Measurements from ENCODE around the gene KRT9.

Gene KRT9

DNA sequence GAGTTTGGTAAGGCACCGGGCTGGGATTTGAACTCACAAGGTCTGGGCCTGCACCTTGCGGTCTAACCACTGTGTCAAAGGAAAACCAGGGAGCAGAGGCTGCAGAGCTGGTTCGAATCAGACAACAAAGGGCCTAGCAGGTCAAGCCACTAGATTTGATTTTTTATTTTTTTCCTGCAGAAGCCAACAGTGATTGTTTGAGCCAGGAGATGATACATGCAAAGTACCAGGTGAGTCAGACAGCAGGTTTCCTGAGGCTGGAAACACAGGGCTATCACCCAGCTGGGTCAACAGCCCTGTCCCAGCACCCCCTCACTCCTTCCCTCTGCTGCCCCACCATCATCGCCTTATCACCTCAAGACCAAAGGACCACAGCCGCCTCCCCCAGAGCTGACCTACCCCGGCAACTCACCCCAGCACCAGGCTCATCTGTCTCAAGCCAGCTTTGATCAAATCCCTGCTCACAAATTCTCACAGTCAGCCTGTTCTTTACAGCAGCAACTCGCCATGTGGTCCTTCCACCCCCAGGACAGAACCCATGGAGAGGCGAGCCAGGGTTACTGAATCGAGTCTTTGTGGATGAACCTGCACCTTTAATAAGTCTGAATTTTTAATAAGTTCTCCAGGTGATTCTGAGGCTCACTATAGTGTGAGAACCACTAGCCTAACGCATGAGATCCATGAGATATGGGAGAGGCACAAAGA lies 30.8 kb downstream of the KRT9 start:
- H3K27me3 ChIP-seq (replicated peaks; ENCODE audit: control insufficient read depth, insufficient read depth, low read length) = no peaks in the 10 kb centered on the region
- DNase-seq (ENCODE audit: low read depth) = no peak
- no peak overlapping the region for H3K4me3 ChIP-seq (ENCODE audit: low read length)
- no peaks in the 10 kb centered on the region for H3K9me3 ChIP-seq (ENCODE audit: control insufficient read depth, low read length)
- no peak overlapping the region for H3K9ac ChIP-seq (ENCODE audit: low read length)
- peaks cover 7% of the 10 kb centered on the region for H3K4me1 ChIP-seq (ENCODE audit: control insufficient read depth, insufficient read depth, low read length)
- no peaks in the 10 kb centered on the region for H3K36me3 ChIP-seq (ENCODE audit: control insufficient read depth, insufficient read depth, low read length, severe bottlenecking)

DNA sequence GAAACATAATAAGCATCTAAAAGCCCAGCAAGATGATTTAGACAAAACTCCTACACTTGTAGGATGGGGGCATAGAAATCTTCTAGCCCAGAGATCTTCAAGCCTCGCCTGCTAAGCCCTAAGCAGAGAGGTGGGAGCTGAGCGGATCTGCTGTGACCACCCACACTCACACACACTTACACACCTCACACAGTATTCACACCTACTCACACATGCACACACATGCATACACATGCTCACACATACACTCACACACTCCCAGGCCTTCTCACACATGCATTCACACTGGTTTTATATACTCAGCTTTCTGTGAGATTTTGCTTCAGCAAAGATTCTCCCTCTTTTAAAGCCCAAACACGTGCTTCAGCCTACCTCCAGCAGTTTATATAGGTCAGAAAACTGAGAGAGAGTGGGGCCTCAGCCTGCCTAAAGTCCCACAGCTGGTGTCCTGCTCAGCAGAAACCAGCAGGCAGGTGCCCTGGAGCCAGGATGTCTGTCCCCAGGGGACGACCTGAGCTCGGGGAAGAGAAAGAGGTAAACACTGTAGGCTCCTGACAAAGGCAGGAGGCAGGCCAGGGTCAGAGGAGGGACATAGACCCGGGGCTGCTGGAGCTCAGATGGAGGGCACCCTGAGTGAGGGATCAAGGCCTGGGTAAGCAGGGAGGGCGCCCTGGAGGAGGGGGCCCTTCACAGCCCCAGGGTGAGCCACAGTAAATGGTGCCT lies 31.7 kb downstream of the KRT9 start:
- H3K4me3 ChIP-seq (ENCODE audit: low read length) = no peak overlapping the region
- H3K36me3 ChIP-seq (ENCODE audit: control insufficient read depth, insufficient read depth, low read length, severe bottlenecking) = no peaks in the 10 kb centered on the region
- no peaks in the 10 kb centered on the region for H3K9me3 ChIP-seq (ENCODE audit: control insufficient read depth, low read length)
- no peak for DNase-seq (ENCODE audit: low read depth)
- no peaks in the 10 kb centered on the region for H3K27me3 ChIP-seq (replicated peaks; ENCODE audit: control insufficient read depth, insufficient read depth, low read length)
- no peak overlapping the region for H3K9ac ChIP-seq (ENCODE audit: low read length)
- H3K4me1 ChIP-seq (ENCODE audit: control insufficient read depth, insufficient read depth, low read length) = peaks cover 7% of the 10 kb centered on the region

DNA sequence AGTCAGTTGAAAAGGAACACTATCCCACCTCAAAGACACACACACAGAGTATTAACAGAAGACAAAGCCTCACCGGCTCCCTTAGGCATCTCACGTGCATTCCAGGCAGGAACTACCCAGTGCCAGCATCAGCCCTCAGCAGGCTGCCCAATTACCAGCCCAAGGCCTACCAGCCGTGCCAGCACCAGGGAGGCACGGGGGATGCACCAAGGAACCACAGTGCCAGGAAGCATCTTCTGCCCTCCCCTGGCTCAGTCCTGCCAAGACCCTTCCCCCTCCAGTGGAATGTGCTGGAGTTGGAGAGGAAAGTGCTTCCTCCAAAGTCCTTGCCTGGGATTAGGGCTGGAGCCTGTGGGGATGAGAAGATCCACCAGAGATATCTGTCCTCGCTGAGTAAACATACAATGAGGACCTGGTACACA lies 32.8 kb downstream of the KRT9 start:
- no peak for DNase-seq (ENCODE audit: low read depth)

DNA sequence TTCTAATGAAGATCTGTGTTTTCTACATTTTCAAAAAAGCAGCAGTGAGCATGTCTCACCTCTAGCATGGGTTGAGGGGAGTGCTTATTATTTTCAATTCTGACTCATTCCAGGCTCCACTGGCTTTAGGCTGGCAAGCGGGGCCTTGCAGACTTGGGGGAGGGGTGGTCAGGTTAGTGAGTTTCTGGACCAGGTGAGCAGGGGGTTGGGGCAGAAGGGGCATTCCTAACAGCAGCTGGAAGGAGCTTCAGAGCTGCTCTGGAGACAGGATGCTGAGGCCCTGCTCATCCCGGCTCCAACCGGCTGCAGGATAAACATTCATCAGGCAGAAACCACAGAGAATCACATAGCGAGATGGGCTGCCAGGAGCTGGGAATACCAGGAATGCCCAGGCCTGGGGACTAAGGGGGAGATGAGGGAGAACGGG lies 33.3 kb downstream of the KRT9 start:
- H3K4me1 ChIP-seq (ENCODE audit: control insufficient read depth, insufficient read depth, low read length) = peaks cover 7% of the 10 kb centered on the region
- no peaks in the 10 kb centered on the region for H3K27me3 ChIP-seq (replicated peaks; ENCODE audit: control insufficient read depth, insufficient read depth, low read length)
- no peak for DNase-seq (ENCODE audit: low read depth)
- no peak overlapping the region for H3K4me3 ChIP-seq (ENCODE audit: low read length)
- H3K9me3 ChIP-seq (ENCODE audit: control insufficient read depth, low read length) = no peaks in the 10 kb centered on the region
- no peak overlapping the region for H3K9ac ChIP-seq (ENCODE audit: low read length)
- H3K36me3 ChIP-seq (ENCODE audit: control insufficient read depth, insufficient read depth, low read length, severe bottlenecking) = no peaks in the 10 kb centered on the region

More for the DNA sequence above, 32.8 kb downstream of the KRT9 start:
- Histone ChIP-seq H3K9me3 (ENCODE audit: control insufficient read depth, low read length) (no peaks in the 10 kb centered on the region), H3K36me3 (ENCODE audit: control insufficient read depth, insufficient read depth, low read length, severe bottlenecking) (no peaks in the 10 kb centered on the region), H3K27me3 (replicated peaks; ENCODE audit: control insufficient read depth, insufficient read depth, low read length) (no peaks in the 10 kb centered on the region), H3K4me1 (ENCODE audit: control insufficient read depth, insufficient read depth, low read length) (peaks cover 7% of the 10 kb centered on the region), H3K9ac (ENCODE audit: low read length) (no peak overlapping the region), H3K4me3 (ENCODE audit: low read length) (no peak overlapping the region)

DNA sequence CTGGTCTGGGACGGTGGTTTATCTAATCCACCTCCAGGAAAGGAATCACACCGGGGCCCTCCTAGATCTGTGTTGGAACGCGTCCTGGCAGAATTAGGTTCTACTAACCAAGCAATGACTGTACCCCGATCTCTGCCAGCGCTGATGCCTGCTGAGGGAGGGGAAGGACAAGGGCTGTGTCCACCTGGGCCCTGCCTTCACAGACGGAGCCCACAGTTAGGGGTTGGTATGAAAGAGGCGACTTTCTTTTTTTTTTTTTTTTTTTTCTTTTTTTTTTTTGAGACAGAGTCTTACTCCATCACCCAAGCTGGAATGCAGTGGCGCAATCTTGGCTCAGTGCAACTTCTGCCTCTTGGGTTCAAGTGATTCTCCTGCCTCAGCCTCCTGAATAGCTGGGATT lies 33.9 kb downstream of the KRT9 start:
- no peak overlapping the region for H3K4me3 ChIP-seq (ENCODE audit: low read length)
- peaks cover 7% of the 10 kb centered on the region for H3K4me1 ChIP-seq (ENCODE audit: control insufficient read depth, insufficient read depth, low read length)
- no peak for DNase-seq (ENCODE audit: low read depth)
- H3K9me3 ChIP-seq (ENCODE audit: control insufficient read depth, low read length) = no peaks in the 10 kb centered on the region
- H3K27me3 ChIP-seq (replicated peaks; ENCODE audit: control insufficient read depth, insufficient read depth, low read length) = no peaks in the 10 kb centered on the region
- H3K36me3 ChIP-seq (ENCODE audit: control insufficient read depth, insufficient read depth, low read length, severe bottlenecking) = no peaks in the 10 kb centered on the region
- H3K9ac ChIP-seq (ENCODE audit: low read length) = no peak overlapping the region

DNA sequence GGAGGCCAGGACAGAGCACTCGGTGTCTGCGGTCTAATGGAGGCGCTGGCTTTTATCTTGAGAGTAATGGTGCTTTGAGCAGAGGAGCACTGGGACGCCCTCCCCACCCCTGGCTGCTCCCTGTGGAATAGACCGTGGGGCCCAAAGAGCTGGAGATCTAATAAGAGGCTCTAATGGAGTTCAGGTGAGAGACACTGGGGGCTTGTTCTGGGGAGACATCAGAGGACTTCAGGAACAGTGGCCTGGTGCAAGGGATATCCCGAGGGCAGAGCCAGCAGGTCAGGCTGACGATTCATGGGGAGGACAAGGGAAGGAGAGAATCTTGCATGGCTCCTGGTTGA lies 34.3 kb downstream of the KRT9 start:
- no peak for DNase-seq (ENCODE audit: low read depth)
- Histone ChIP-seq H3K36me3 (ENCODE audit: control insufficient read depth, insufficient read depth, low read length, severe bottlenecking) (no peaks in the 10 kb centered on the region), H3K27me3 (replicated peaks; ENCODE audit: control insufficient read depth, insufficient read depth, low read length) (no peaks in the 10 kb centered on the region), H3K4me1 (ENCODE audit: control insufficient read depth, insufficient read depth, low read length) (peaks cover 7% of the 10 kb centered on the region), H3K4me3 (ENCODE audit: low read length) (no peak overlapping the region), H3K9me3 (ENCODE audit: control insufficient read depth, low read length) (no peaks in the 10 kb centered on the region), H3K9ac (ENCODE audit: low read length) (no peak overlapping the region)

DNA sequence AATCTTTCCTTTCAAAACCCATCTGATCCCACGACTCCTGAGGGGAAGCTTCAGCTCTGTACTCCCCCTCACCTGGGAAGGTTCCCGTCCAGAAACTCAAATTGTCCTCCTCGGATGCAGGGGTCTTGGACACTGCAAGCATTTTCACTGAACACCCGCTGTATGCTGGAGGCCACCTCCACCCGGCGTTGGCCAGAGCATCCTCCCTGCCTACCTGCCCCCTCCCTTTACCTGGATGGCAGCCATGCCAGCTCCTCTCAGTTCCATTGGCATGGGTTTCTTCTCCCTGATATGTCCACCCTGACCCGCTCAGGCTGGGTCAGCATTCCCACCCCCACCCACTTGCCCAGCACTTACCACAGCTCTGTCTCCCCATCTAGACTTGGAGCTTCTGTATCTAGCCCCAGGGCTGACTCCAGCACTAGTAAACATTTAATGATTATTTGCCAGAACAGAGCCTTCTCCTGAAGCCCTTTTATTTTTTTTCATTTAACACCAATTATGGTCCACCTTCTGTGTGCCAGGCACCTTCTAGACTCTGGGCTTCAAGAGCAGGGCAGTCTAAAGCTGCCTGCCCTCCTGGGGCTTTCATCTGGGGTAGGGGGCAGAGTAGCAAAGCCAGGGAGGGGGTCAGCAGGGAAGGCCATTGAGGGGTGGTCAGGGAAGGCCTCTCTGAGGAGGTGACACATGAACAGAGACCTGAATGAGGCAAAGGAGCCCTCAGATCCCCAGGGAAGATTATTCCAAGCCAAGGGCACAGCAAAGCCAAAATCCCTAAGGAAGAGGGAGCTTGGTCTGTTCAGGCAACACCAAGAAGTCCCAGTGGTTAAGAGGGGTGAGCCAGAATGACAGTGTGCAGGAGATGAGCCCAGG lies 34.9 kb downstream of the KRT9 start:
- Histone ChIP-seq H3K36me3 (ENCODE audit: control insufficient read depth, insufficient read depth, low read length, severe bottlenecking) (no peaks in the 10 kb centered on the region), H3K9me3 (ENCODE audit: control insufficient read depth, low read length) (no peaks in the 10 kb centered on the region), H3K4me1 (ENCODE audit: control insufficient read depth, insufficient read depth, low read length) (peaks cover 7% of the 10 kb centered on the region), H3K4me3 (ENCODE audit: low read length) (no peak overlapping the region), H3K27me3 (replicated peaks; ENCODE audit: control insufficient read depth, insufficient read depth, low read length) (no peaks in the 10 kb centered on the region), H3K9ac (ENCODE audit: low read length) (no peak overlapping the region)
- DNase-seq (ENCODE audit: low read depth) = no peak

DNA sequence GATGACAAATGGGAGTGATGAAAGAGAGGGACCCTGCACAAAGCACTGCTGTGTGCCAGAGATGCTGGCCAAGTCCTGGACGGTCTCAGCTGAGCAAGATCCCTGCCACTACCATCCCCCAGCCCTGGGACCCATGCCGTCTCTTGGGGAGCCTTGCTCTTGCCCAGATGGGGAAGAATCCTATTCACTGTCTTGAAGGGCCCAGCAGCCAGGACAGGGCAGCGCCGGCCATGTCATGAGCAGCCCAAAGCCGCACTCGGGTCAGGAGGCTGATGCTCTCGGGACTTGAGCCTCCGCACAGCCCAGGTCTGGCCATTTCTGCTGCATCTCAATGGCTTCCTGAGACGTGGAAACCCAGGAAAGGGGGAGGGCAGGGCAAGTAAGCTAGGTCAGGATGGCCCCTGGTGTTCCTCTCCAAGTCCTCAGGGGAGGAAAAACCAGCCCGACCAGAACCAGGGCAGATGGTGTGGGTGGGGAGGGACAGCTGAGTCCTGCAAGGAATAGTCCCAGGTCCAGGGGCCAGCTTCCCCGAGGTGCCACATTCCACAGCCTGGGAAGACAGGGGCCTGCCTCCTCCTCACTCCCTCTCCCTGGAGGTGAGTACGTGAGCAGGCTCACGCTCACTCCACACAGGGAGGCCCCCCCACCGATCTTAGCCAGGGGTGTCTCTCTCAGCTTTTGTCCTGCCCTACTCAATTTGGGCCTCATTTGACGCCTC lies 35.9 kb downstream of the KRT9 start:
- no peaks in the 10 kb centered on the region for H3K27me3 ChIP-seq (replicated peaks; ENCODE audit: control insufficient read depth, insufficient read depth, low read length)
- DNase-seq (ENCODE audit: low read depth) = no peak
- peaks cover 7% of the 10 kb centered on the region for H3K4me1 ChIP-seq (ENCODE audit: control insufficient read depth, insufficient read depth, low read length)

DNA sequence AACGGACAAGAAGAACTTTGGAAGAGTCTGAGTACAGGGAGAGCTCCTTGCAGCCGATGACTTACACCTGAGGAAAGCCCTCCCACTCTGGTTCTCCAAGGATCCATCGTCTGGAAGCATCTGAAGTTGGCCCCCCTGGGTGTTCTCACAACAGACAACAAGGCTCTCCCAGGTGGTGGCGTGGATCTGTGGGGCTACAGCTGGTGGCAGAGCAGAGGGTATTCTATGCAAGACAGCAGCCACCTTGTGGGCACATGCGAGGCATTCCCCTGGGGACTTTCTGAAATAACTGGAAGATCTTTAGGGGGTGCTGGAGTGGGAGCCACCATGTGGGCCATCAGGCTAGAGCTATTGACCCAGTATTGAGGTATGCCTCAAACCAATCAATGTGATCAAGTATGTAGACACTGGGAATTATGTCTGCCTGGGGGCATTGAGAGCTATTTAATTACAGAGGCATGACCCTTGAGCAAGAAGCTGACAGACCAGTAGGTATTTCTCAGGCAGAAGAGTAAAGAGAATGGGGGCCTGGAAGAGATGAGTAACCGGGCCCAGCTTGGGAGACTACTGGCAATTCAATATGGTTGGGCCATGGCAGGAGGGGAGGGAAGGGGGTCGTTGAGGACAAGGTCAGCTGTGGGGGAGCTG lies 36.8 kb downstream of the KRT9 start:
- no peaks in the 10 kb centered on the region for H3K36me3 ChIP-seq (ENCODE audit: control insufficient read depth, insufficient read depth, low read length, severe bottlenecking)
- DNase-seq (ENCODE audit: low read depth) = no peak
- no peak overlapping the region for H3K9ac ChIP-seq (ENCODE audit: low read length)
- H3K4me3 ChIP-seq (ENCODE audit: low read length) = no peak overlapping the region
- H3K4me1 ChIP-seq (ENCODE audit: control insufficient read depth, insufficient read depth, low read length) = peaks cover 14% of the 10 kb centered on the region
- H3K27me3 ChIP-seq (replicated peaks; ENCODE audit: control insufficient read depth, insufficient read depth, low read length) = no peaks in the 10 kb centered on the region
- H3K9me3 ChIP-seq (ENCODE audit: control insufficient read depth, low read length) = no peaks in the 10 kb centered on the region

More for the DNA sequence above, 35.9 kb downstream of the KRT9 start:
- H3K4me3 ChIP-seq (ENCODE audit: low read length) = no peak overlapping the region
- H3K9me3 ChIP-seq (ENCODE audit: control insufficient read depth, low read length) = no peaks in the 10 kb centered on the region
- H3K9ac ChIP-seq (ENCODE audit: low read length) = no peak overlapping the region
- H3K36me3 ChIP-seq (ENCODE audit: control insufficient read depth, insufficient read depth, low read length, severe bottlenecking) = no peaks in the 10 kb centered on the region

DNA sequence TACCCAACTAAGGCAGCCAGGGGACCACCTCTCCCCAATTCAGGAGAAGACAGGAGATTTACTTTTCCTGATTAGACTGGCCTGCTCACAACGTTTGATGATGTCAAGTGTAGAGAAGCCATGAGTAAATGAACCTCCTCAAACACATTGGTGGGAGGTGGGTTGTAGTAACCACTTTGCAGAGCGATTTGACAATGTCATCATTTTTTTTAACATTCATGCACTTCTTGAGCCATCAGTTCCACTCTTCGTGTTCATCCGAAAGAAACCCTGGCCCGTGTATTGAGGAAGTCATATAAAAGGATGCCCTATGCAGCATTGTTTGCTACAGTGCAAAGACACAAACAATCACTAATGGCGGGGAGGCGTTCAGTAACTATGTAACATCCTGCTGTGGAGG lies 38.2 kb downstream of the KRT9 start:
- DNase-seq (ENCODE audit: low read depth) = no peak
- no peaks in the 10 kb centered on the region for H3K36me3 ChIP-seq (ENCODE audit: control insufficient read depth, insufficient read depth, low read length, severe bottlenecking)
- no peaks in the 10 kb centered on the region for H3K9me3 ChIP-seq (ENCODE audit: control insufficient read depth, low read length)
- H3K4me1 ChIP-seq (ENCODE audit: control insufficient read depth, insufficient read depth, low read length) = peaks cover 17% of the 10 kb centered on the region
- H3K4me3 ChIP-seq (ENCODE audit: low read length) = no peak overlapping the region
- no peaks in the 10 kb centered on the region for H3K27me3 ChIP-seq (replicated peaks; ENCODE audit: control insufficient read depth, insufficient read depth, low read length)
- H3K9ac ChIP-seq (ENCODE audit: low read length) = no peak overlapping the region
